Endothelial cell (in vitro differentiated cells): ENCODE measurements around the gene MPL. TPM values are rescaled to one million over a fixed set of nuclear protein-coding genes. Genes with fewer than 3 reads are reported as not detected.
"Not testable (repeated sequence)": the region's sequence is repeated elsewhere in the genome, so short reads cannot be mapped to it uniquely, and the experiment has no call there.

Experiments
- DNase-seq: peaks from one replicate; pipeline ENCODE4 v3.0.0; 2021; ENCODE audit warnings: low spot score
- H3K27ac Mint-ChIP-seq: one replicate; pipeline ENCODE4 v1.8.0; 2021; ENCODE audit warnings: mixed read lengths, inconsistent platforms; ENCODE audit not compliant: unreplicated experiment
- H3K27me3 Mint-ChIP-seq: one replicate; pipeline ENCODE4 v1.8.0; 2021; ENCODE audit warnings: mild to moderate bottlenecking, moderate library complexity, mixed read lengths, inconsistent platforms; ENCODE audit not compliant: unreplicated experiment
- H3K36me3 Mint-ChIP-seq: one replicate; pipeline ENCODE4 v1.8.0; 2021; ENCODE audit warnings: mild to moderate bottlenecking, low read depth, mixed read lengths, inconsistent platforms; ENCODE audit not compliant: unreplicated experiment
- H3K4me1 Mint-ChIP-seq: one replicate; pipeline ENCODE4 v1.8.0; 2021; ENCODE audit warnings: mild to moderate bottlenecking, mixed read lengths, inconsistent platforms; ENCODE audit not compliant: unreplicated experiment
- H3K4me3 Mint-ChIP-seq: one replicate; pipeline ENCODE4 v1.8.0; 2021; ENCODE audit warnings: mild to moderate bottlenecking, mixed read lengths, inconsistent platforms; ENCODE audit not compliant: unreplicated experiment
- H3K9me3 Mint-ChIP-seq: one replicate; pipeline ENCODE4 v1.8.0; 2021; ENCODE audit warnings: mixed read lengths, inconsistent platforms; ENCODE audit not compliant: unreplicated experiment
- CTCF ChIP-seq: fragments of 200-600 bp; sonication (generic); IDR thresholded peaks from one replicate; pipeline ENCODE4 v1.5.0; 2021; ENCODE audit warnings: antibody characterized with exemption; ENCODE audit not compliant: unreplicated experiment
- microRNA-seq: library from miRNA; unstranded; fragments of <30 nt; microRNA quantifications from one replicate; pipeline ENCODE4, GENCODE V29; 2020; ENCODE audit not compliant: unreplicated experiment
- total RNA-seq: library from RNA; stranded (reverse); fragmentation: NEBNext Ultra II Directional; extraction: Animal tissue kit (Norgen Biotek cat#: 25700); gene quantifications from one replicate; pipeline ENCODE4 v1.2.1, GENCODE V29; 2021; ENCODE audit not compliant: unreplicated experiment

The MPL gene
- total RNA-seq, 1 donor from 2014 or later: 6.2 TPM

GRCh38 chr1:43395523-43395922, 57.9 kb downstream of the MPL start:
- H3K27ac Mint-ChIP-seq: no peak overlapping the region
- H3K36me3 Mint-ChIP-seq: peaks cover 4% of the 10 kb centered on the region
- no peak overlapping the region for H3K4me3 Mint-ChIP-seq
- no peaks in the 10 kb centered on the region for H3K9me3 Mint-ChIP-seq
- TF ChIP-seq CTCF: no peak
- peaks cover 2% of the 10 kb centered on the region for H3K4me1 Mint-ChIP-seq
- no peaks in the 10 kb centered on the region for H3K27me3 Mint-ChIP-seq
- DNase-seq: no peak

- no peaks in the 10 kb centered on the region for H3K4me1 Mint-ChIP-seq
- TF ChIP-seq CTCF: no peak
- no peak overlapping the region for H3K27ac Mint-ChIP-seq
- no peak for DNase-seq
- H3K4me3 Mint-ChIP-seq: no peak overlapping the region
- no peaks in the 10 kb centered on the region for H3K27me3 Mint-ChIP-seq
- H3K9me3 Mint-ChIP-seq: no peaks in the 10 kb centered on the region
- peaks cover 4% of the 10 kb centered on the region for H3K36me3 Mint-ChIP-seq
Observed at GRCh38 chr1:43396059-43396458, 58.4 kb downstream of the MPL start.

GRCh38 chr1:43398227-43398626, 60.6 kb downstream of the MPL start:
- Mint-ChIP-seq H3K27me3 (no peaks in the 10 kb centered on the region), H3K4me1 (peaks cover 8% of the 10 kb centered on the region)

GRCh38 chr1:43400441-43400840, 62.8 kb downstream of the MPL start:
- not testable (repeated sequence) for DNase-seq, H3K4me3 Mint-ChIP-seq, H3K27me3 Mint-ChIP-seq, H3K4me1 Mint-ChIP-seq, H3K9me3 Mint-ChIP-seq, H3K27ac Mint-ChIP-seq
- H3K36me3 Mint-ChIP-seq: peaks cover 12% of the 10 kb centered on the region

More at GRCh38 chr1:43398227-43398626, 60.6 kb downstream of the MPL start:
- Mint-ChIP-seq H3K9me3 (no peaks in the 10 kb centered on the region), H3K4me3 (no peak overlapping the region), H3K36me3 (peaks cover 4% of the 10 kb centered on the region), H3K27ac (no peak overlapping the region)
- no peak for TF ChIP-seq CTCF
- no peak for DNase-seq

- H3K27me3 Mint-ChIP-seq: no peaks in the 10 kb centered on the region
- DNase-seq: no peak
- TF ChIP-seq CTCF: no peak
- H3K27ac Mint-ChIP-seq: no peak overlapping the region
- H3K36me3 Mint-ChIP-seq: peaks cover 23% of the 10 kb centered on the region
- no peak overlapping the region for H3K4me3 Mint-ChIP-seq
- peaks cover 8% of the 10 kb centered on the region for H3K4me1 Mint-ChIP-seq
- no peaks in the 10 kb centered on the region for H3K9me3 Mint-ChIP-seq
Observed at GRCh38 chr1:43402089-43402865, 64.7 kb downstream of the MPL start.

Small RNAs within 50 kb of the gene (microRNA-seq; reads per million reads assigned to microRNA genes)
- gene MIR6734: 4.1 reads per million, percentile 45 among the genes with 10 or more reads in this experiment

Other genes starting within 250 kb of the MPL start
- gene EBNA1BP2, start 165.5 kb upstream of the MPL start, total RNA-seq: 41.1 TPM
- 0.49 TPM for gene CFAP57, start 165.5 kb upstream of the MPL start, total RNA-seq
- gene TMEM125, start 67.8 kb upstream of the MPL start, total RNA-seq: 2.7 TPM
- not detected for gene C1orf210, start 52.2 kb upstream of the MPL start, total RNA-seq
- gene TIE1, start 36.8 kb upstream of the MPL start, total RNA-seq: 643 TPM
- 24.3 TPM for gene CDC20, start 21.2 kb downstream of the MPL start, total RNA-seq
- 88.7 TPM for gene ELOVL1, start 30.2 kb downstream of the MPL start, total RNA-seq
- gene MED8, start 52.0 kb downstream of the MPL start, total RNA-seq: 19.5 TPM
- 43.2 TPM for gene SZT2, start 52.1 kb downstream of the MPL start, total RNA-seq
- gene HYI, start 116.1 kb downstream of the MPL start, total RNA-seq: 47.8 TPM
- gene PTPRF, start 193.1 kb downstream of the MPL start, total RNA-seq: 145 TPM